Subcutaneous abdominal adipose tissue (tissue), 5 donors: ENCODE data around the gene BBS7.

Experiments used
- H3K27ac ChIP-seq: one replicate; pipeline ENCODE4 v1.7.0; 2013; ENCODE audit warnings: low read depth, mild to moderate bottlenecking, inconsistent platforms, low read length, moderate library complexity
- H3K27me3 ChIP-seq, 5 donors: one replicate each; pipeline ENCODE4 v1.7.0; 2013; ENCODE audit warnings: low read length in 5 of 5, inconsistent platforms in 1 of 5; ENCODE audit not compliant: control insufficient read depth in 5 of 5, insufficient read depth in 4 of 5
- H3K36me3 ChIP-seq, 5 donors: one replicate each; pipeline ENCODE4 v1.7.0; 2013; ENCODE audit warnings: low read length in 5 of 5; ENCODE audit not compliant: control insufficient read depth in 5 of 5, insufficient read depth in 5 of 5
- H3K4me1 ChIP-seq, 5 donors: one replicate each; pipeline ENCODE4 v1.7.0; 2013; ENCODE audit warnings: low read length in 5 of 5, mild to moderate bottlenecking in 3 of 5, moderate library complexity in 1 of 5; ENCODE audit not compliant: control insufficient read depth in 5 of 5, insufficient read depth in 5 of 5
- H3K4me3 ChIP-seq, 5 donors: one replicate each; pipeline ENCODE4 v1.7.0; 2013; ENCODE audit warnings: low read length in 5 of 5, low read depth in 1 of 5
- H3K9ac ChIP-seq, 5 donors: one replicate each; pipeline ENCODE4 v1.7.0; 2013; ENCODE audit warnings: low read length in 5 of 5, mild to moderate bottlenecking in 4 of 5, moderate library complexity in 3 of 5
- H3K9me3 ChIP-seq, 5 donors: one replicate each; pipeline ENCODE4 v1.7.0; 2013; ENCODE audit warnings: low read length in 5 of 5; ENCODE audit not compliant: control insufficient read depth in 5 of 5
- donor health status: healthy.
- donor health status: healthy.
- donor health status: healthy.
- donor health status: healthy.
- donor health status: healthy.

The BBS7 gene

GRCh38 chr4:121799208-121799823, 71.0 kb downstream of the BBS7 start:
- H3K9ac ChIP-seq, result no peak overlapping the region
- peaks cover 0 to 5% (median 0%) of the 10 kb centered on the region in 5 donors for H3K27me3 ChIP-seq
- H3K27ac ChIP-seq, result no peak overlapping the region
- no peak overlapping the region for H3K4me3 ChIP-seq
- no peaks in the 10 kb centered on the region for H3K9me3 ChIP-seq
- peaks cover 0 to 16% (median 14%) of the 10 kb centered on the region in 5 donors for H3K4me1 ChIP-seq
- H3K36me3 ChIP-seq, result peaks cover 0 to 13% (median 7%) of the 10 kb centered on the region in 5 donors

GRCh38 chr4:121796283-121796682, 74.0 kb downstream of the BBS7 start:
- H3K27ac ChIP-seq, result no peak overlapping the region
- no peak overlapping the region for H3K4me3 ChIP-seq
- H3K9me3 ChIP-seq, result no peaks in the 10 kb centered on the region

GRCh38 chr4:121794505-121795188, 75.6 kb downstream of the BBS7 start:
- no peak overlapping the region for H3K27ac ChIP-seq
- H3K9ac ChIP-seq, result no peak overlapping the region
- H3K9me3 ChIP-seq, result no peaks in the 10 kb centered on the region
- H3K27me3 ChIP-seq, result peaks cover 0 to 5% (median 0%) of the 10 kb centered on the region in 5 donors
- H3K36me3 ChIP-seq, result no peaks in the 10 kb centered on the region
- H3K4me3 ChIP-seq, result no peak overlapping the region
- H3K4me1 ChIP-seq, result no peaks in the 10 kb centered on the region

More at GRCh38 chr4:121796283-121796682, 74.0 kb downstream of the BBS7 start:
- no peak overlapping the region for H3K9ac ChIP-seq
- peaks cover 0 to 5% (median 0%) of the 10 kb centered on the region in 5 donors for H3K27me3 ChIP-seq
- H3K4me1 ChIP-seq, result peaks cover 0 to 7% (median 5%) of the 10 kb centered on the region in 5 donors
- H3K36me3 ChIP-seq, result no peaks in the 10 kb centered on the region

- Histone ChIP-seq H3K27me3 (peaks cover 0 to 5% (median 0%) of the 10 kb centered on the region in 5 donors), H3K36me3 (no peaks in the 10 kb centered on the region), H3K9ac (no peak overlapping the region), H3K27ac (no peak overlapping the region), H3K4me3 (no peak overlapping the region), H3K4me1 (no peaks in the 10 kb centered on the region), H3K9me3 (no peaks in the 10 kb centered on the region)
Measured at GRCh38 chr4:121792966-121793365, 77.3 kb downstream of the BBS7 start.

GRCh38 chr4:121791481-121791880, 78.8 kb downstream of the BBS7 start:
- no peaks in the 10 kb centered on the region for H3K36me3 ChIP-seq
- H3K4me3 ChIP-seq, result no peak overlapping the region
- H3K4me1 ChIP-seq, result peaks cover 0 to 1% (median 0%) of the 10 kb centered on the region in 5 donors
- H3K9me3 ChIP-seq, result no peaks in the 10 kb centered on the region
- no peak overlapping the region for H3K27ac ChIP-seq
- H3K9ac ChIP-seq, result no peak overlapping the region
- peaks cover 0 to 5% (median 0%) of the 10 kb centered on the region in 5 donors for H3K27me3 ChIP-seq

- no peak overlapping the region for H3K4me3 ChIP-seq
- H3K27me3 ChIP-seq, result peaks cover 0 to 5% (median 0%) of the 10 kb centered on the region in 5 donors
- H3K9ac ChIP-seq, result no peak overlapping the region
- no peaks in the 10 kb centered on the region for H3K9me3 ChIP-seq
- H3K36me3 ChIP-seq, result no peaks in the 10 kb centered on the region
- peaks cover 0 to 6% (median under 1%) of the 10 kb centered on the region in 5 donors for H3K4me1 ChIP-seq
- H3K27ac ChIP-seq, result no peak overlapping the region
Measured at GRCh38 chr4:121790976-121791375, 79.3 kb downstream of the BBS7 start.

- Histone ChIP-seq H3K27me3 (peaks cover 0 to 5% (median 0%) of the 10 kb centered on the region in 5 donors), H3K4me1 (peaks cover 0 to 12% (median 8%) of the 10 kb centered on the region in 5 donors), H3K27ac (no peak overlapping the region), H3K36me3 (no peaks in the 10 kb centered on the region), H3K9ac (no peak overlapping the region), H3K9me3 (no peaks in the 10 kb centered on the region), H3K4me3 (no peak overlapping the region)
Measured at GRCh38 chr4:121789960-121790829, 80.1 kb downstream of the BBS7 start.

GRCh38 chr4:121789455-121789854, 80.8 kb downstream of the BBS7 start:
- H3K4me1 ChIP-seq, result peaks cover 0 to 12% (median 8%) of the 10 kb centered on the region in 5 donors
- H3K27ac ChIP-seq, result no peak overlapping the region
- no peaks in the 10 kb centered on the region for H3K36me3 ChIP-seq

GRCh38 chr4:121788896-121789295, 81.4 kb downstream of the BBS7 start:
- peaks cover 0 to 12% (median 8%) of the 10 kb centered on the region in 5 donors for H3K4me1 ChIP-seq
- H3K27ac ChIP-seq, result no peak overlapping the region
- H3K36me3 ChIP-seq, result no peaks in the 10 kb centered on the region
- H3K4me3 ChIP-seq, result no peak overlapping the region
- H3K9me3 ChIP-seq, result peaks cover 0 to 7% (median 4%) of the 10 kb centered on the region in 5 donors
- H3K27me3 ChIP-seq, result peaks cover 0 to 3% (median 0%) of the 10 kb centered on the region in 5 donors
- H3K9ac ChIP-seq, result no peak overlapping the region

More at GRCh38 chr4:121789455-121789854, 80.8 kb downstream of the BBS7 start:
- Histone ChIP-seq H3K27me3 (peaks cover 0 to 5% (median 0%) of the 10 kb centered on the region in 5 donors), H3K9ac (no peak overlapping the region), H3K4me3 (no peak overlapping the region), H3K9me3 (peaks cover 0 to 2% (median 0%) of the 10 kb centered on the region in 5 donors)
